ENCODE measurements around the gene CCDC70. TPM values are rescaled to one million over a fixed set of nuclear protein-coding genes. Genes with fewer than 3 reads are reported as not detected.
A peak's percentile ranks its signal among the peaks of the same experiment; 100 is the strongest.

CCDC70 gene
- total RNA-seq, 1 donor from 2014 or later: not detected

GRCh38 chr13:51827254-51827653 lies 34.5 kb upstream of the CCDC70 start:
- intact Hi-C loops (cut with DNase I): no loop called here
- DNase-seq (ENCODE audit: extremely low spot score in 2 of 2): no peak
- Histone ChIP-seq H3K4me3 (no peak overlapping the region), H3K27me3 (no peaks in the 10 kb centered on the region), H3K36me3 (no peaks in the 10 kb centered on the region), H3K9me3 (no peaks in the 10 kb centered on the region), H3K27ac (no peak overlapping the region), H3K4me1 (peaks cover 27% of the 10 kb centered on the region)
- TF ChIP-seq CTCF (IDR thresholded peaks at IDR 0.05): no peak
- TF ChIP-seq POLR2AphosphoS5 (IDR thresholded peaks at IDR 0.05; ENCODE audit: insufficient read depth in 1 of 2, low read depth in 1 of 2): no peak
- no peak for TF ChIP-seq POLR2A (IDR thresholded peaks at IDR 0.05)

- peaks cover 15% of the 10 kb centered on the region for H3K4me1 ChIP-seq
- H3K9me3 ChIP-seq: no peaks in the 10 kb centered on the region
- no peaks in the 10 kb centered on the region for H3K36me3 ChIP-seq
- intact Hi-C loops (cut with DNase I): no loop called here
- TF ChIP-seq CTCF (IDR thresholded peaks at IDR 0.05) (no peak), POLR2AphosphoS5 (IDR thresholded peaks at IDR 0.05; ENCODE audit: insufficient read depth in 1 of 2, low read depth in 1 of 2) (no peak), POLR2A (IDR thresholded peaks at IDR 0.05) (no peak)
- no peak for DNase-seq (ENCODE audit: extremely low spot score in 2 of 2)
- no peak overlapping the region for H3K4me3 ChIP-seq
- no peaks in the 10 kb centered on the region for H3K27me3 ChIP-seq
- H3K27ac ChIP-seq: no peak overlapping the region
Measured at GRCh38 chr13:51828730-51829567, 32.8 kb upstream of the CCDC70 start.

GRCh38 chr13:51829568-51829899 lies 32.2 kb upstream of the CCDC70 start:
- TF ChIP-seq POLR2AphosphoS5 (IDR thresholded peaks at IDR 0.05; ENCODE audit: insufficient read depth in 1 of 2, low read depth in 1 of 2): no peak
- Histone ChIP-seq H3K36me3 (no peaks in the 10 kb centered on the region), H3K27ac (no peak overlapping the region), H3K4me3 (no peak overlapping the region), H3K9me3 (no peaks in the 10 kb centered on the region), H3K27me3 (no peaks in the 10 kb centered on the region), H3K4me1 (peaks cover 13% of the 10 kb centered on the region)
- intact Hi-C loops (cut with DNase I): no loop called here
- no peak for DNase-seq (ENCODE audit: extremely low spot score in 2 of 2)

- peaks cover 8% of the 10 kb centered on the region for H3K4me1 ChIP-seq
- H3K9me3 ChIP-seq: no peaks in the 10 kb centered on the region
- H3K36me3 ChIP-seq: no peaks in the 10 kb centered on the region
- TF ChIP-seq CTCF (IDR thresholded peaks at IDR 0.05) (no peak), POLR2AphosphoS5 (IDR thresholded peaks at IDR 0.05; ENCODE audit: insufficient read depth in 1 of 2, low read depth in 1 of 2) (no peak), POLR2A (IDR thresholded peaks at IDR 0.05) (no peak)
- no peaks in the 10 kb centered on the region for H3K27me3 ChIP-seq
- intact Hi-C loops (cut with DNase I): no loop called here
- no peak for DNase-seq (ENCODE audit: extremely low spot score in 2 of 2)
- H3K4me3 ChIP-seq: no peak overlapping the region
- H3K27ac ChIP-seq: no peak overlapping the region
Measured at GRCh38 chr13:51831519-51831918, 30.2 kb upstream of the CCDC70 start.

GRCh38 chr13:51832471-51833152 lies 29.2 kb upstream of the CCDC70 start:
- Histone ChIP-seq H3K4me3 (no peak overlapping the region), H3K36me3 (no peaks in the 10 kb centered on the region), H3K9me3 (no peaks in the 10 kb centered on the region), H3K27me3 (no peaks in the 10 kb centered on the region), H3K4me1 (no peaks in the 10 kb centered on the region), H3K27ac (no peak overlapping the region)
- peak in 1 of 2 donors; percentile 81 for DNase-seq (ENCODE audit: extremely low spot score in 2 of 2)
- TF ChIP-seq POLR2A (IDR thresholded peaks at IDR 0.05) (no peak), CTCF (IDR thresholded peaks at IDR 0.05) (peak; percentile 25 to 30 (median 26))
- intact Hi-C loops (cut with DNase I): no loop called here

Measured in vagina (tissue), 2 donors.